HG02938 (cell line): ENCODE data around the gene TOMM34.

ENCODE experiments used
- ATAC-seq: cut with Tn5 transposase; IDR thresholded peaks from one replicate; pipeline ENCODE4 v1.9.1; 2021; ENCODE audit warnings: mild to moderate bottlenecking, moderate library complexity; ENCODE audit not compliant: unreplicated experiment

TOMM34 gene

GRCh38 chr20:44963325-44964215, 3.4 kb upstream of the TOMM34 start:
- no peak for ATAC-seq

DNA sequence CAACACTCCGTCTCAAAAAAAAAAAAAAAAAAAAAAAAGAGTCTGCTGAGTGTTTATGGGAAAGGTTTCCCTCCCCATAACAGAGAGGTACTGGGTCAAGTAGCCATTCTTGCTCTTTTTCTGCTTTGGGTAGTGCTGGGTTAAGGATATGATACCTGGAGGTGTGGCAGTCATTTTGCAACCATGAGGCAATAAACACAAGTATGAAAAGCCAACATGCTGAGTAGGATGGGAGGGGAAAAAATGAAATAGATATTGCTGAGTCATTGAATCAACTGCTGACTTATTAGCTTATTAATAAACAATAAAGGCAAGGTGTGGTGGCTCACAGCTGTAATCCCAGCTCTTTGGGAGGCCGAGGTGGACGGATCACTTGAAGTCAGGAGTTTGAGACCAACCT, 2.3 kb upstream of the TOMM34 start:
- ATAC-seq, result no peak

DNA sequence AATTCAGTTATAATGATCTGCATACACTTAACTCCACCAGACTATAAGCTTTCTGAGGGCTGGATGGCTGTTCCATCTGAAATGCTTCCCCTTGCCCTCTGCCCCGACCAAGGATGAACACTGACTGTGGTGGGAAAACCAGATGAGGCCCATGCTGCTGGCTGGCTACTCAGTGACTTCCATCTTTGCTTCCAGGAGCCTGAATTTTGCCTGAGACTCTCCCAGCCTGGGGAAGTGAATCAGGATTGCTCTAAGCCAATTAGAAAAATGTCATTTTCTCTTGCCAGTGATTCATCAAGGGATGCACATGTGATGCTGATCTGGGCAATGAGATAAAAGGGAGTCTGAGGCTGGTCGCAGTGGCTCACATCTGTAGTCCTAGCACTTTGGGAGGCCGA, 1.7 kb upstream of the TOMM34 start:
- no peak for ATAC-seq

DNA sequence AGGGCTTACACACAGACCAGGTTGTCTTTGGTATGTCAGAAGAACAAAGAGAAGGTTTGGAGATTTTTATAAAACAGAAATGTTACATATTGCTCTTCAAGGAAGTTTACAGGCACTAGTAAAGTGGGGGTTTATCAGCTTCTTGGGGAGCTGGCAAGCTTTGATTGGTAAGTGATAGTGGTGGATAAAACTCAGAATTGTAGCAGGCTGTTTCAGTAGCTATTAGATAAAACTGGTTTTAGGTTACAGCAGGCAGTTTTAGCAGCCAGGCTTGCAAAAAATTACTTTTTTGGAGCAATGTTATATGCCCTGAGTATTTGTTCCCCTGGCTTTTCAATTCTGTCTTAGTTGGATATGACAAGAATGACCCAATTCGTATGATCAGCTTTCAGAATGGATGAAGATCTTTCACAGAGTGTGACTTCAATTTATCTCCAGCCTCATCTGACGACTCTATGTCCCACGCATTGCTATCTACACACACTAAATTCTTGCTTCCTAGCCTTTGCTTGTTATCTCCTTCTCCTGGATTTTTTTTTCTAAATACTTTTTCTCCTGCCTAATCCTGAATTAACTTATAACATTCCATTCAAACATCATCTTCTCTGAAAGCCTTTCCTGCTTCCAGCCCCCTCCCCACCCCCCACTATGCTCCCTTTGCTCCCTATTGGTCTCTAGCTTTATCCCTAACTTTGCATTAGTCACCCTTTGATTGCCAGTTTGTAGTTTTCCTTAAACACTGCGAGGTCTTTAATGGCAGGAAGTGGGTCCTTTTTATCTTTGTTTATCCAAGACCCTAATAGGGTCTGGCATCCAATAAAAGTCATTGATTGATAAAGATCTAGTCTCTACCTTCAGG, 1.0 kb upstream of the TOMM34 start:
- no peak for ATAC-seq

GRCh38 chr20:44959638-44960102, 527 bp downstream of the TOMM34 start:
- no peak for ATAC-seq

GRCh38 chr20:44959082-44959637, 1.0 kb downstream of the TOMM34 start:
- ATAC-seq, result no peak

GRCh38 chr20:44958276-44958675, 1.9 kb downstream of the TOMM34 start:
- no peak for ATAC-seq

DNA sequence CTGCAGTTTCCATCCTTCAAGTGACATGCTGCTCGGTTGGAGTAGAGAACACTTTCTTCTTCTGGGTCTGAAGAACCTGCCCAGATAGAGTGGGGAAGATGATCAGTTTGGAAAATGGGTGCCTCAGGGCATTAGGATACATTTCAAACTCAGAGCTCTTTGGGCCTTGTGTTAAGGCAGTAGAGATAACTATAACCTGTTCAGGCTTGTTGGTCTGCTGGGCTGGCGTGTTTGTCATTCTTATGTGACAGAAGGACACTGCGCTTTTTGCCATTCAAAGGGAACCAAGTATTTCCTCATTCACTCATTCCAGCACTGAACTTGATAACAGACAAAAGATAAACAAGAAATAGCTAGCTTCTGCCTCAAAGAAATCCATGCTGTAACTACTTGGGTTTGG, 3.8 kb downstream of the TOMM34 start:
- ATAC-seq, result no peak

GRCh38 chr20:44955270-44955669, 4.9 kb downstream of the TOMM34 start:
- no peak for ATAC-seq

- ATAC-seq, result no peak
These were observed 6.0 kb downstream of the TOMM34 start for GRCh38 chr20:44954211-44954610.

DNA sequence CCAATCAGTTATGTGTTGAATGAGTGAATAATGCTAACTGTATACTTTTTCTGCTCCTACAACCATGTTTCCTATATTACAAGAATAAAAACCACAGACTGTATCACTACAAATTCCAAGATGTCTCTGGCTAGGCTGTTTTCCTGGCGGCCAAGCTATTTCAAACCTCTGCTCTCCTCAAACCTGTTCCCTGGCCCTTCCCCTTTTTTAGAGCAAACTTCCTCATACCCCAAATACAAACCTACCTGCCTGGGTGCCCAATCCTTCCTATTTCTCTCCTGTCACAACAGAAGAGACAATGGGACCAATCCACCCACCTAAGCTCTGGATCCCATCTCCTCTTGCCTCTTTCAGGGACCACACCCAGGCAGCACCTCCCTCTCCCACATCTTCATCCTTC, 7.5 kb downstream of the TOMM34 start:
- ATAC-seq, result no peak

- ATAC-seq, result no peak
These were observed 9.8 kb downstream of the TOMM34 start for GRCh38 chr20:44950368-44950767.

GRCh38 chr20:44948513-44948912, 11.7 kb downstream of the TOMM34 start:
- ATAC-seq, result no peak

GRCh38 chr20:44948107-44948506, 12.1 kb downstream of the TOMM34 start:
- ATAC-seq, result no peak

DNA sequence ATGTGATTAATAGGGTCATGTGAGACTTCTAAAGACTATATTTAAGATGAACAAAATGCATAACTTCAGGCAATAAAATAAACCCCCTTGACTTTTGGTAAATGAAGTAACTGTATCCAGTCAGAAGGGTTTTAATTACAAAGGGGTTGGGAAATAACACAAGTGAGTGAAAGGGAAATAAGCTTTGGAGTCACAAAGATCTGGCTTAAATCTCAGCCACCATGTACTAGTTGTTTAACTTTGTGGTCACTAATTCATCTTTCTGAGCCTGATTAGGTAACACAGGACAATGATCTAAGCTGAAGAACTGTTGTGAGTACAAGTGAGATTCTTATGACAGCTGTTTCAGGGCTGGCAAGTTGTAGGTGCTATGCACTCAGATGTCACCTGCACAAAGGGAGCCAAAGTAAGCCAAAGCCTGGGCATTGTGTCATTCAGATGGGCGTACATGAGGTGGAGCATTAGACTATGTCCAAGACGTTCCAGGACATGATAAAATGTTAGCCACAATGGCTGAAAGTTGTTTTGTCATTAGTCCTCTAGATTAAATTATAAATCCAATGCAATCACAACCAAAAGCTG, 13.8 kb downstream of the TOMM34 start:
- no peak for ATAC-seq

DNA sequence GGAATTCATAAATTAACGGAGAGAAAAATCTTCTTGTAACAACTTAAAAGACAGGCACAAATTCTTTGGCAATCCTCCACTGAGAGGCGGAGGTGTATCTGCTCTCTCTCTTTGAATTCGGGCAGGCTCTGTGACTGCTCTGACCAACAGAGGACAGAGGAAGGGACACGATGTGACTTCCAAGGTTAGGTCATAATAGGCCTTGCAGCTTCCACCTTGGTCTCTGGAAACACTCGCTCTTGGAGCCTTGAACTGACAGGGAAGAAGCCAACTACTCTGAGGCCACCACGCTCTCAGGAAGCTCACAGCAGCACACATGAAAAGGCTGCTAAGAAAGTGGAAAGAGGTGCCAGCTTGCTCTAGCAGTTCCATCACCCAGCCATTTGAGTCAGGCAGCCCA, 14.9 kb downstream of the TOMM34 start:
- ATAC-seq, result no peak

DNA sequence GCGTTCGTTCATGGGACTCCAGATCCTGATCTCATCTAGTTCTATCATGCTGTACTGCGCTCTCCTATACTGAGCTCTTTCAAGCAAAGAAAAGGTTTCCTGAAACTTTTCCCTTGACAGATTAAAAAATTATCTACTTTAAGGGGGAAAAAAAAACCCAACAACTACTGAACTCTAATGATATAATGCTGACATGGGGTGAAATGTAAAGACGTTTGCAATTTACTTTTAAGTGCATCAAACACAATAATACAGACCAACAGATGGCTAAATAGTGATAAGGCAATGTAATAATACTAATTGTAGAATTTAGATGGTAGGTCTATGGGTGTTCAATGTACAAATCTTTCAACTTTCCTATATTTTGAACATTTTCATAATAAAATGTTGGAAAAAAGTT, 16.4 kb downstream of the TOMM34 start:
- ATAC-seq, result no peak

DNA sequence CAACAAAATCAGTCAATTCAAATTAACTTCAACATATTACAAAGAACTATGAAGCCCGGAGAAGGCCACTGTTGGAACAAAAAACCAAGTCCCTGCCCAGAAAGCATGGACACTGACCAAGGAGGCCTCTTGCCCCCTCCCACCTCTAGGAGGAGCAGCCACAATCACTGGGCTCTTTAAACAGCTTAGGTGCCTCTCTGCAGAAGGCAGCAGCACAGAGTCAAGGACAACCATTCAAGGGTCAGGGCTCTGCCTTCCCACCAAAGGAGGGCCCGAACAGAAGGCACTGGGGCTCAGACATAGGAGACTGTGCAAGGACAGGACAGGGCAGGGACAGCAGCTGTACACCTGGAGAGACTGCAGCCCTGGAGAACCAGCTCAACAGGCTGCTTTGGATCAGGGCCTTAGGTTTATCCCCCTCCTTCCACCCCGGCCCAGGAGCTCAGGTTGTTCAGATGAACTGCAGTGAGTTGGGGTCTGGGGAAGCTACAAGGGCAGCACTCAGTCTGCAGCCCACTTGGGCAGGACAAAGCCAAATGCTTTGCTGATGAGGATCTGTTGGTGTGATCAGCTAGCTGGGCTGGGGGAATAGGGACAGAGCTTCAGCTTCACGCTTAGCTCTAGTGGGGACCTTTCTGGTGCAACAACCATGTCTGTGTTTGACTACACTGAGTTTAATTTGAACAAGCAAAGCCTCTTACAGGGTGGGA, 17.8 kb downstream of the TOMM34 start:
- no peak for ATAC-seq

DNA sequence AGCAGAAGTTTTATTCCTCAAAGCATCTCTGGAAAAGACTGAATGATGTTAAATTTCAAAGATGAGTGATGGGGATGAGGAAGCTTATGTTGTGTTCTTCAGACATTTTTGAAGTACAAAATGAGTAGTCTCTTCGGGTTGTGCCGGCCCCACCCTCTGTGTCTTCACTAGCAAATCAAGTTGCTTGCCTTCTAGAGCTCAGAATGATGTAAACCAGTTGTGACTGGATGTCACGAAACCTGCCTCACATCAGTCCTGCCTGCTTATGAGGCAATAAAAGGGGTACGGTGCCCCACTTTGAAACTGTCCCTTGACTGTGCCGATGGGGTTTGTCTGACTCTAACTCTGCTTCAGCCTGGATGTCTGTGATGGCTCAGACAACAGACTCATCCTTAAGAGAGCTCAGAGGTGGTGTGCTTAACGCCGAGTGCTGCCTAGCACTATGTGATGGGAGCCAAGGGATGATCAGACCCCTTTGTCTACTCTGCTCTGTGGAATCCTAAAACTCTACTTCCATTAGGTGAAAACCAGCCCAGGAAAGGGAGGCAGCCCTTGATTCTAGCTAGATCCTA, 19.0 kb downstream of the TOMM34 start:
- ATAC-seq, result no peak

- no peak for ATAC-seq
These were observed 21.6 kb downstream of the TOMM34 start for GRCh38 chr20:44938637-44939036.
